ENCODE measurements around the gene LRRC42.

Gene LRRC42, protein sequence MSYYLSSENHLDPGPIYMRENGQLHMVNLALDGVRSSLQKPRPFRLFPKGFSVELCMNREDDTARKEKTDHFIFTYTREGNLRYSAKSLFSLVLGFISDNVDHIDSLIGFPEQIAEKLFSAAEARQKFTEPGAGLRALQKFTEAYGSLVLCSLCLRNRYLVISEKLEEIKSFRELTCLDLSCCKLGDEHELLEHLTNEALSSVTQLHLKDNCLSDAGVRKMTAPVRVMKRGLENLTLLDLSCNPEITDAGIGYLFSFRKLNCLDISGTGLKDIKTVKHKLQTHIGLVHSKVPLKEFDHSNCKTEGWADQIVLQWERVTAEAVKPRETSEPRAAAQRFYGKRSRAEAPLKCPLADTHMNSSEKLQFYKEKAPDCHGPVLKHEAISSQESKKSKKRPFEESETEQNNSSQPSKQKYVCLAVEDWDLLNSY

DNA sequence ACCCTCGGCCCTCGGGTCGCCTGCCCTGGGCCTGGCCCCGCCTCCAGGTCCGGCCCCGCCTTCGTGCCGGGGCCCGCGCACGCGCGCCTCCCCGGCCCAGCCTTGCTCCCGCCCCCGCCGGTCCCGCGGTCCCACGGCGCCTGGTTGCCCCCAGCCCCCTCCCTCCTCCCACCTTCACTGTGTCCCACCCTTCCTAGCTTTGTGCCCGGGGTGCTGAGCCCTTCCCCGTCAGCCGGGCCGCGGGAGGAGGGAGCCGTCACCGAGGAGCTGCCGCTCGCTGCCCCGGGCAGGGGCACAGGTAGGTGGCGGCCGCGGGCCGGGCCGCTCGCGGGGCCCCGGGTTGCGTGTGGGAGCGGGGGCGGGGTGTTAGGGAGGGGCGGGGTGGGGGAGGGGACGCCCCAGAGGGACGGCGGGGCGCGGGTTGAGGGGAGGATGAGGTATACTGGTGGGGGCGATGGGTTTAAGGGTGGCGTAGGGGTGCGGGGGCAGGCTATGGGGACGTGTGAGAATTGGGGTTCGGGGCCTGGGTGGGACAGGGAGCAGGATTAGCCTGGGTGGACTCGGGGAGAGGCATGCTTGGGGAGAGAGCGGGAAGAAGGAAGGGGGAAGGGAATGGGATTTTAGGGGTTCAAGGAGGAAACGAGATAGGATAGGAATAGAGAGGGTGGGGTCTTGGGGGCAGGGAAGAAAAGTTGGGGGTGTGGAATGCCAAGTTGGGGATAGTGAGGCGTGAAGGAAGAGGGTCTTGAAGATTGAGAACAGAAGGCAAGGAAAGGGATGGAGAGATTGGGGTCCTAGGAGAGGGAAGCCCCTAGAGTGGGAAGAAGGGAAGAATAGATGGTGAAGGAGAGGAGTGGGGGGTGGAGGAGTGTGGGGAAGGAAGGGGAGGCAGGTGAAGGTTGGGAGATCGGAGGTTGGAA is at the start of gene LRRC42:
Gene LRRC42, plus strand, starts transcription at position 99 of the 920 bp plus-strand sequence. CDS start 5,650 bp downstream, outside the sequence.
- DNase-seq = peak; percentile 64 to 74

DNA sequence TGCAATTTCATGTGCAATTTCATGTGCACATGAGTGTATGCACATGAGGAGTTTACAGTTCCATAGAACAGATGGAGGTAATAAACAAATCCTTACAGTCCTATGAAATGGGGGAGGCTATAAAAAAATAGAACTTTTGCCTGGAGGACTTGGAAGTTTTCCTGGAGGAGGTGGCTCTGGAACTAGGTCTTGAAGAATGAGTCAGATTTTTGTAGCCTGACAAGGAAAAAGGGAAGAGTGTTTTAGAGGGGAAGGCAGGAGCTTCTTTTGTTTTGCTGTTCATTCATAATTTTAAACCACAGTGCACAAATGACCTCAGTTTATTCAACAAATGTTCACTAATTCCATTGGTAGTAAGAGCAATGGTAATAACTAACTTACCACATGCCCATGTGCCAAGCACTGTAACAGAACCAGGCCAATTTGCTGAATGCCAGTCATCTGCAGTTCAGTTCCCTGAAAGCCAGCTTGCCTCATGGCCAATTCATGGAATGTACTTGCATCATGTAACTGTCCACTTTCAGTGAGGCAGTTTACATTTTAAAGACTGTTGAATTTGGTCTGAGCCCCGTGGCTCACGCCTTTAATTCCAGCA is 49.4 kb upstream of the LRRC42 start:
- DNase-seq = no peak

DNA sequence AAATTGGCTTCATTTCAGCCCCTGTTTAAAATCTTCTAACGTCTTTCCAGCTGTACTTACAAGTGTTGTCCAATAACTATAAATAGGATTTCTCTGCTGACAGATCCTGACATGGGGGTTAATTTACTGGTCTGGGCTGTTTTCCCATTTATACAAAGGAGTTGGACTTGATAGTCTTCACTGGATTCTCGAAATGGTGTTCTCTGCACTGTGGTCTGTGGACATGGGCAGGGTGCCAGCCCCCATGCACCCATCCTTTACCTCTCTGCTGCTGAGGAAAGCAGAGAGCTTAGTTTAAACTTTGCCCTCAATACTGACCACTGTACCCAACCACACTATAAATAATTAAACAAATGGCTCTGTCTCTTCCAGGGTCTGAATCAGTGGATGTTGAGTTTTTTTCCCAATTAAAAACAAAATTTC is 46.9 kb upstream of the LRRC42 start:
- no peak for DNase-seq

DNA sequence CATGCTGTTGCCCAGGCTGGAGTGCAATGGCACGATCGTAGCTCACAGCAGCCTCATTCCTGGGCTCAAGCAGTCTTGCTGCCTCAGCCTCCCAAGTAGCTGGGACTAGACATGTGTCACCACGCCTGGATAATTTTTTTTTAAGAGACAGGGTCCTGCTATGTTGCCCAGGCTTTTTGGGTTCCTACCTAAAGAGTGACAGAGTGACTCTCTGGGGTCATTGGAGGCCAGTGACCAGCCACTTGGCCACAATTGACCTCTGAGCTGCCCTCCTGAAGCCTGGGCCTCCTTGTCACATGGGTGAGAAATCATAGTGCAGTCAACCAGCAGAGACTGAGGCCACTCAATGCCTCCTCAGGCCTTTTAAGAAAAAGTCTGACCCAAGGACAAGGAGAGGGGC is 46.4 kb upstream of the LRRC42 start:
- DNase-seq = no peak

DNA sequence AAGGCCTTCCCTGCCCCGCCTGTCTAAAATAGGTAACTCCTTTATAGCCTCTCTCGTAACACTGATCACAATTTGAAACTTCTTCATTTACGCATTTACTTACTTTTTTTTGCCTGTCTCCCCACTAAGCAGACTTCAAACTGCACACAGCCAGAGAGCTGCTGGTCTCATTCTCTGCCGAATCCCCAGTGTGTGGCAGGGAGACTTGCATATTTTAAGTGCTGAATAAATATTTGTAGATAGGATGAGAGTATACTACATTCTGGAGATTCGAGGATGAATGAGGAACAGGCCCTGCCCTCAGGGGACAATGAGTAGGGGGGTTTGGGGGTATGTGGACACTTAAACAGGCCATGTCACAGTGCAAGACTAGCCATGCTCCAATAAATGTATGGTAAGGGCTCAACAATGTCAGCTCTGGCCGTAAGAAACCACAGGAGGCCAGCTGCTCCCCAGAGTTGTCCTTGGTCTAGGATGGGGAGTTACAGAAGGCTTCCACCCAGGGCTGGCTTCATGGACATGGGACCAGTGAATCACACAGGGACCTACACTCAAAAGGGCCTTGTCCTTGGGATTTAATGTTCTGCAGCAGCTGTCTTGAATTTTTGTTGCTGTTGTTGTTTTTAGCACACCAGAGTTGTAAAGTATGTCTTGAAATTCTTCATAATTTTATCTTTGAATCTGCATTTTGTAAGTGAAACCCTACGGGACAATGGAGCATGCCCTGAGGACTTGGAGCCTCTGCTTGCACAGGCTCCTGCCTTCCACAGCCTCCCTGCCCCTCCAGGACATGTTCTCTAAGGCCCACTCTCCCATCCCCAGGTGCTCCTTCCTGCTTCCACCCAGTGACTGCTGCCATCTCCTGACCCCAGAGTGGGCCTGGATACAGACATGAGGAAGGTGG is 43.7 kb upstream of the LRRC42 start:
- DNase-seq = no peak

DNA sequence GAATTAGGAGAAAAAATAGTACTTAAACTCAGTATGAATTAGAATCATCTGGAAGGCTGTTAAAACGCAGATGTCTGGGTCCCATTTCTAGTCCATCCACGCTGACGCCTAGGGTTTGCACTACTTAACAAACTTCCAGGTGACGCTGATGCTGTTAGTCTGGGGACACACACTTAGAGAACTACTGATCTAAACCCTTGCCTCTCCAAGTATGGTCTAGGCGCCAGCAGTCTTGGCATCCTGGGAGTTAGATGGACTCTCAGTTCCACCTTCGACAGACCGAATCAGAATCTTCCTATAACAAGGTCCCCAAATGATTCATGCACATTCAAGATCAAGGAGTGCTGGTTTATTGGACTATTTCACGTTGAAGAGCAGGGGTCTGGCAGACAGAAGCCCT is 40.6 kb upstream of the LRRC42 start:
- DNase-seq = no peak

DNA sequence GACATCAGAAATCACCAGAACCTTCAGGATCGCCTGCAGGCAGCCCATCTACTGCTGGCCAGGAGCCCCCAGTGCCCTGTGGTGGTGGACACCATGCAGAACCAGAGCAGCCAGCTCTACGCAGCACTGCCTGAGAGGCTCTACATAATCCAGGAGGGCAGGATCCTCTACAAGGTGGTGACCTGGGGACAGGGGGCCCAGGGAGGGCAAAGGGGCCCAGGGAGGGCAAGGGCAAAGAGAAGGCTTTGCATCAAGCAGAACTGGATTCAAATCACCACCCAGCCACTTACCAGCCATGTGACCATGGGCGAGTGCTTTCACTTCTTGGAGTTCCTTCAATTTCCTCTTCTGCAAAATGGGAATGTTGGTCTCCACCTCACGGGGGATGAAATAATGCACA is 40.0 kb upstream of the LRRC42 start:
- no peak for DNase-seq

DNA sequence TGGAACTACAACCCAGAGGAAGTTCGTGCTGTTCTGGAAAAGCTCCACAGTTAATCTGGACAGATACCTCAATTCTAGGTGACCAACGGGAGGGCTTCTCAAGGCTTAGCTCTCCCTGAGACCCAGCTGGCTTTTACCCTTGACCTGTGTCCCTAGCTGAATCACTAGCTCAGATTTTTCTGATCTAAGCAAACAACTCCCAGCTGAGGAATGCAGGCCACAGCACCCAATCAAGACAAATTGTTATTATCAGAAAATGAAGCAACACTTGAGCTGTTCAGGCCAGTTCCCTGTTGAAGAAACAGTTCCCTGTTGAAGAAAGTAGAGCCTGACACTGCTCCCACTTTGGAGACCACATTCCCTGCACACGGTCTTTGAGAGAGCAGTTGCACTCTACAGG is 36.2 kb upstream of the LRRC42 start:
- DNase-seq = no peak

DNA sequence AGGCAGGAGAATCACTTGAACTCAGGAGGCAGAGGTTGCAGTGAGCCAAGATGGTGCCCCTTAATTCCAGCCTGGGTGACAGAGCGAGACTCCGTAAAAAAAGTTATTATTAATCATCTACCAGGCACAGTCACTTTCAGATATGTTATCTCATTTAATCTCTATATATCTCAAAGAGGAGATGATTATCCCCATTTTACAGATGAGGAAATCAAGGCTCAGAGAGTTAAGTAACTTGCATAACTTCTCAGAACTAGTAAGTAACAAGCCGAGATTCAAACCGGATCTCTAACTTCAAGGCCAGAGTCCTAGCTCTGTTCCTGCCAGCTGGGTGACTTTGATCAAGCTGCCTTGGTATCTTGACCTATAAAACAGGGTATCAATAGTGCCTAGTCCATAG is 34.7 kb upstream of the LRRC42 start:
- no peak for DNase-seq

DNA sequence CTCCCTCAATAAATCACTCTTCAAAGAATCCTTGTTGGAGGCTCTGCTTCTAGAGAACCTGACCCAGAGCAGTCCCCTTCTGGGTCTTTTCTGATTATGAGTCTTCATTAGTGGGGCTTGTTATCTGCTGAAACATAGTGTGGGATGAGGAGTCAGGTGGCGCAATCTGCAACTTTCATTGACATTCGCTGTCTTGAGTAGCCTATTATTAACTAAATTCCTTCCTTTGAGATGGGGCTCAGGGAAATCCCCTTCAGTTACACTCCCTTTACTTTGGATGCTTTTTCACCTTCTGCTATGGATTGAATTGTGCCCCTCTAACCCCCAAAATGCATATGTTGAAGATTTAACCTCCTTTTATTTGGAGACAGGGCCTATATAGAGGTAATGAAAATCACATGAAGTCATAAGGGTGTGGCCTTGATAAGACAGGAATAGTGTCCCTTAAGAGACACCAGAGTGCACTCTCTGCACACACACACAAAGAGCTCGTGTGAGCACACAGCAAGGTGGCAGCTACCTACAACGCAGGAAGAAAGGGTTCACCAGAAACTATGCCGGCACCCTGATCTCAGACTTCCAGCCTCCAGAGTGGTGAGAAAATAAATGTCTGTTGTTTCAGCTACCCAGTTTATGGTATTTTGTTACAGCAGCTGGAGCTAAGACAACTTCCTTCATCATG is 32.7 kb upstream of the LRRC42 start:
- no peak for DNase-seq

DNA sequence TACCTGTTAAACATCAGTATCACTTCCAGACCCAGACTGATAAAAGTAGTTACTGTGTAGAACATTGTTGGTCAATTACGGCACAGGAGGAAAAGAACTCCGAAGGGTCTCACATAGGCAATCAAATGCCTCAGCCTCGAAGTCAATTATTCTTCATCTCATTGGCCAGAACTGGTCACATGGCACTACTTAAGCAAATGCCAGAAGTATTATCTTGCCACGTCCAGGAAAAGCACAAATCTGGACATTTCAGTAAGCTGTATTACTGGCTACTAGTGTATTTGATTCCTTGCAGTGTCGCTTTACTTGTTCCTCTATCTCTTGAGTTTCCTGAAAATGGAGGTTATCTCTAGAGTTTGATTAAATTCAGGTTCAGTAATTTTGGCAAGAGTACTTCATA is 27.8 kb upstream of the LRRC42 start:
- DNase-seq = no peak

DNA sequence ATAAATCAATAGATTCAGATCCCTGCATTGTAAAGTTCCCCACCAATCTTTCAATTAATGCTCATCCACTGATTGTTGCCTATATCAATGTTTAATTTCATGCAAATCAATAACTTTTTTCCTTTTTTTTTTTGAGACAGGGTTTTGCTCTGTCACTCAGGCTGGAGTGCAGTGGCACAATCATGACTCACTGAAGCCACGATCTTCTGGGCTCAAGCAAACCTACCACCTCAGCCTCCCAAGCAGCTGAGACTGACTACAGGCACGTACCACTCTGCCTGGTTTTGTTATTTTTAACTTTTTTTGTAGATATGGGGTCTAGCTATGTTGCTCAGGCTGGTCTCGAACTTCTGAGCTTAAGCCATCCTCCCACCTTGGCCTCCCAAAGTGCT is 26.5 kb upstream of the LRRC42 start:
- peak in 1 of 2 donors; percentile 3 for DNase-seq

DNA sequence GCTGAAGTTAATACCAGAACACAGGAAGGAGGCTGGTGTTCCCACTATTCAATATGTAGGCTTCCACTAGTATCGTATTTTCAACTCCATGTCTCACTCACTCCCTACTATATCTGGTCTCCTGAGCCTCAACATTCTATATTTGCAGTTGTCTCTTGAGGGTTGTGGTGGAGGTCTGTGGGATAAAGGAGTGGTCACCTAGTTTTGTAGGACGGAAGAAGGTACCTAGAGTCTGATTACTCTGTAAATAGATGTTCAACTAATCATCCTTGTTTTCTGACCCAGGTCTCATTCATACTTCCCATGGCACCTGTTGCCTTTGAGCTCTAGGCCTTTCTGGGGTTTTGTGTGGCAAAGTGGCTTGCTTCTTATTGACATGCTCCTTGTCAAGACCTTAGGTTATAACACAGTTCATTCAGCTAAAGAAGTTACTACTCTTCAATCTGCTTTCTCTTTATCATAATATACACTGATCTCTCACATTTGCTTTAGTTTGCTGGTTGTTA is 18.7 kb upstream of the LRRC42 start:
- DNase-seq = no peak

DNA sequence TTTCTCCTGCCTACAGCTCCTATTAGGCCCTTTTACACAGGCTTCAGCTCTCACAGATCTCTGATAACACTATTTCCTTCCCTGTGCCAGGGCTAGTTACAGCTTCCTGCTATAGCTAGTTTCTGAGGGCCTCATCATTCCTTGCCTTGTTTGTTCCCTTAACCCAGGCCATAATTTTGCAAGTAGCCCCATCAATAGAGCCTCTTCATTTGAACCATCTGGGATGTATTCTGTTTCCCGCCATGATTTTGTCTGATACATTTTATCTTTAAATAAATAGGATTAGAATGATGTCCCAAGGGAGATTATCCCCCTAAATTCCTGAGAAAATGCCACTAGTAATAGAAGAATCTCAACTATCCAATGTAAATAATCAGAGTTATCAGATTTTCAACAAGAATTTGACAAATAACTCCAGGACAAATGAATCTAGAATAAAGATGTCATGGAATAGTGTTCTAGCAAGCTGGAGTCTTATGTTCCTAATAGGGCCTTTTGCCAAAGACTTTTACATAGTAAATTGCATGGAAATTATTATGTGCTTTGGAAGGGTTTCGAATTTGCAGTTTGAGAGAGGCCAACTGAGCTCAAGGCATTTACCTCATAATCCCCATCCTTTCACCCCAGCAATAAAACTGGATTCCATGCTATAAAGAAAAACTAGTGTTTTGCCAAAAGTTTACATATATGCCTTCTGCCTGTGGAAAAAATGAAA is 16.7 kb upstream of the LRRC42 start:
- DNase-seq = no peak

DNA sequence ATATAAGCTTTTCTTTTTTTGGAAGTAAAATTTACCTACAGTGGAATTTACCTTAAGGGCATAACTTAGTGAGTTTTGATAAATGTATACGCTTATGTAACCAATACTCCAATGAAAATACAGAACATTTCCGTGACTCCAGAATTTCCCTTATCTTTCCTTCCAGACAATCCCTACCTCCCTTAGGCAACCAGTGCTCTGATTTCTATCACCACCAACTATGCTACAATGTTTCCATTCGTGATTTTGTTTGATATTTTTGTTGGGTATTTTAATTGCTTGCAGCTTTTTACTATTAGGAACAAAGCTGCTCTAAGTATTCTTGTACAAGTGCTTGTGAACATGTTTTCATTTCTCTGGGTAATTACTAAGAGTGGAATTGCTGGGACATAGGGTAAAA is 15.2 kb upstream of the LRRC42 start:
- no peak for DNase-seq

DNA sequence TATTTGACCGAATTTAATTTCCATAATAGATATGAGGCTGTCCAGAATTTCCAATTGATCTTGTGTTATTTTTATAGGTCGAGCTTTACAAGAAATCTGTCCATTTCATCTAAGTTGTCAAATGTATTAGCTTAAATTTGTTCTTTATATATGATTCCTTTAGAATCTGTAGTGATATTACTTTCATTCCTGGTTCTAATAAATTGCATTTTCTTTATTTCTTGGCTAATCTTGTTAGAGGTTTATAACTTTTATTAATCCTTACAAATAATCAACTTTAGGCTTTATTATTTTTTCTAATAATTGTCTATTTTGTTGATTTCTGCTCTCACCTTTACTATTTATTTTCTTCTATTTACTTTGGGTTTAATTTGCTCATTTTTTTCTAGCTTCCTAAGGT is 14.6 kb upstream of the LRRC42 start:
- DNase-seq = no peak

DNA sequence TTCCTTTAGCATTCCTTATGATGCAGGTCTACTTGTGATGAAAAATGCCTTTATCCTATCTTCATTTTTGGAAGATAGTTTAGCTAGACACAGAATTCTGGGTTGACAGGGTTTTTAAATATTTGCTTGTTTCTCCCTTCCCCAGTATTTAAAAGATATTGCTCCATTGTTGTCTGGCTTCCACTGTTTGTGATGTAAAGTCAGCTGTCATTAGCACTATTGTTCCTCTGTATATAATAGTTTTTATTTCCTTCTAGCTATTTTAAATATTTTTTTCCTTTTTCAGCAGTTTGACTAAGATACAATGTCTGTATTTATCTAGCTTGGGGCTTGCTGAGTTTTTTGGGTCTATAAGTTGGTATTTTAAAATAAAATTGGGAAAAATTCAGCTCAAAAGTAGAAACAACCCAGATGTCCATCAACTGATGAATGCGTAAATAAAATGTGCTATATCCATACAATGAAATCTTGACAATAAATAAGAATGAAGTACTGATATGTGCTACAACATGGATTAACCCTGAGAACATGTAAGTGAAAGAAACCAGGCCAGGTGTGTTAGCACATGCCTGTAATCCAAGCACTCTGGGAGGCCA is 11.9 kb upstream of the LRRC42 start:
- DNase-seq = no peak

DNA sequence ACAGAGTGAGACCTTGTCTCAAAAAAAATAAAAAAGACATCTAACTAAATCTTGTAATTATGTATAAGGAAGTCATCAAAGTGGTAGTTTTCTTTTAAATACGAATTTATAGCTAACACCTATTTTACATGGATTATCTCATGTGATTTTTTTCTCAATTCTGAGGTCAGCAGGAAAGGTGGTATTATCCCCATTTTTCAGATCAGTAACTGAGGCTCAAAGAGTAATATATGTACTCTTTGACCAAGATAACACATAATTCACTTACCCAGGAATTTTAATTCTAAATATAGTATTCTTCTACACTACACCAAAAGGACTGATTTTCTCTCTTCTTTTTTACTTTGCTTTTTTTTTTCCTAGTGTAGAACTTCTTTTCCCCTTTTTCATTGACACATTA is 9.7 kb upstream of the LRRC42 start:
- DNase-seq = no peak

DNA sequence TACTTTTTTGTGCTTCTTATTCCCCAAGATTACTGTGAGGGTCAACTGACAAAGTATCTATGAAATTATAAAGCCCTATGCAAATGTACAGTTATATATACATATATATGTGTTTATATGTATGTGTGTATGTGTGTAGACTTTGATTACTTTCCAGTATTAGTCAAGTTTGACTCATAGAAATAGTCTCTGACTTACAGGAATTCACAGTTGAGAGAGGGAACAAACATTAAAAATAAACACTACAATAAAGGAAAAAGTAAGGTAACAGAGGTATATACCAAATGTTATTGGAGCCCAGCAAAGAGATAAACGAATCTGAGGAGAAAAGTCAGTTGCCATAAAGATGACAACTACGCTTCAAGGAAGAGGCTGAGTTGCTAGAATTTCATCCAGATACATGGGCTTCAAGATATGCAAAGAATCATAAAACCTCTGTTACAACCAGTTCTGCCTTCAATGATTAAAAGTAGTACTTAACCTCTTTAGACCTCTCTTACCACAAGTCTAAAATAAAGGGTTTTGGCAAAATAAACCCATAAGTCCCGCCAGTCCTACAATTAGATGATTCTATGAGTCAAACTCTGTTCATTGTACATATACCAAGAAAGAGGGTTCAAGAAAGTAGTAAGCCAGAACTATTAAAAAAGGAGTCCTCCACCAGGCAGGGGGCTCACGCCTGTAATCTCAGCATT is 7.9 kb upstream of the LRRC42 start:
- DNase-seq = no peak
